CD4-positive, CD25-positive, alpha-beta regulatory T cell (primary cell): ENCODE measurements around the gene TK2. TPM values are rescaled to one million over a fixed set of nuclear protein-coding genes. Genes with fewer than 3 reads are reported as not detected.

Experiments used
- ATAC-seq, 2 donors: fragments of 150-1000 bp; cut with Tn5 transposase; one replicate each; pipeline ENCODE4 v1.10.0; 2021; ENCODE audit warnings: low read depth in 2 of 2, moderate number of reproducible peaks in 2 of 2, moderate library complexity in 1 of 2
- DNase-seq, 3 donors: peaks; one replicate each; pipeline versions ENCODE4 v3.0.0 to v3.0.0-alpha.2; 2012 to 2022; ENCODE audit warnings: mixed read lengths in 1 of 3
- H3K27ac ChIP-seq: one replicate; pipeline ENCODE4 v1.7.0; 2013; ENCODE audit warnings: mild to moderate bottlenecking, low read length; ENCODE audit not compliant: insufficient read depth, poor library complexity, severe bottlenecking
- H3K27me3 ChIP-seq: one replicate; pipeline ENCODE4 v1.7.0; 2013; ENCODE audit warnings: low read length; ENCODE audit not compliant: control insufficient read depth, insufficient read depth
- H3K36me3 ChIP-seq: one replicate; pipeline ENCODE4 v1.7.0; 2013; ENCODE audit warnings: mild to moderate bottlenecking, low read length, moderate library complexity; ENCODE audit not compliant: control insufficient read depth, insufficient read depth
- H3K4me1 ChIP-seq: 2 replicates; pipeline ENCODE4 v1.7.0; 2013; ENCODE audit warnings: mild to moderate bottlenecking, low read length; ENCODE audit not compliant: insufficient read depth, control insufficient read depth, poor library complexity, severe bottlenecking
- H3K4me3 ChIP-seq: one replicate; pipeline ENCODE4 v1.7.0; 2013; ENCODE audit warnings: low read depth, mild to moderate bottlenecking, low read length, moderate library complexity
- H3K9me3 ChIP-seq, 2 experiments: 1 replicate in 1 of 2; 2 replicates in 1 of 2; pipeline ENCODE4 v1.7.0; 2013; ENCODE audit warnings: low read length in 2 of 2, mild to moderate bottlenecking in 1 of 2, moderate library complexity in 1 of 2; ENCODE audit not compliant: control insufficient read depth in 2 of 2
- H3K27ac Mint-ChIP-seq, 3 donors: one replicate each; pipeline ENCODE4 v1.8.0; 2020 to 2022; ENCODE audit warnings: mild to moderate bottlenecking in 3 of 3, mixed read lengths in 3 of 3, moderate library complexity in 2 of 3
- H3K27me3 Mint-ChIP-seq: one replicate; pipeline ENCODE4 v1.8.0; 2022; ENCODE audit warnings: mild to moderate bottlenecking, mixed read lengths
- H3K36me3 Mint-ChIP-seq: one replicate; pipeline ENCODE4 v1.8.0; 2020; ENCODE audit warnings: mixed read lengths
- H3K4me1 Mint-ChIP-seq, 4 donors: one replicate each; pipeline ENCODE4 v1.8.0; 2020 to 2022; ENCODE audit warnings: mixed read lengths in 4 of 4, mild to moderate bottlenecking in 1 of 4
- H3K4me3 Mint-ChIP-seq, 4 donors: one replicate each; pipeline ENCODE4 v1.8.0; 2020 to 2022; ENCODE audit warnings: mild to moderate bottlenecking in 4 of 4, mixed read lengths in 4 of 4, moderate library complexity in 3 of 4
- H3K9me3 Mint-ChIP-seq, 7 donors: one replicate each; pipeline ENCODE4 v1.8.0; 2020 to 2022; ENCODE audit warnings: mixed read lengths in 7 of 7, mild to moderate bottlenecking in 3 of 7, moderate library complexity in 2 of 7
- polyA plus RNA-seq, 4 donors: library from polyadenylated mRNA; unstranded; fragments of 300-500 nt; fragmentation: Illumina TruSeq; gene quantifications; one replicate each; pipeline ENCODE4 v1.2.3, GENCODE V29; 2021
- total RNA-seq: library from RNA; stranded (reverse); gene quantifications from one replicate; pipeline ENCODE4 v1.2.3, GENCODE V29; 2022

Gene TK2
- total and polyA plus RNA-seq, 5 donors from 2014 or later: 5.1 to 8.8 (median 8.2) TPM

DNA sequence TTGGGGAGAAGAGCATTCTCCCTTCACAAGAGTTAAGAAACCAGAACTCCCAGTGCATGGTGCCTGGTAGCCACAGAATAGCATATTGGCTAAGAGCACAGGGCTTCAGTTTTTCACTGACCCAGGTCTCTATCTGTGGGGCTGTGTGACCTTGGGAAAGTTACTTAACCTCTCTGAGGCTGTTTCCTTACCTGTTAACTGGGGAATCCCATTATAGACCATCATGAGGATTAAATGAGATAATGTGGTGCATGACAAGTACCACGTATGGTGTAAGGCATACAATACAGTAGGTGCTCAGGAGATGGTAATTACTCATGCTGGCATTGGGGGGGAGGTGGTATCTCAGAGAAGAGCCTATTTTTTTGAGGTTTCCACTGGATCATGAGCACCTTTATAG, 89.2 kb downstream of the TK2 start:
- Histone ChIP-seq H3K27ac (no peak overlapping the region), H3K36me3 (no peaks in the 10 kb centered on the region), H3K4me1 (no peaks in the 10 kb centered on the region), H3K27me3 (peaks cover 11% of the 10 kb centered on the region), H3K9me3 (no peaks in the 10 kb centered on the region), H3K4me3 (no peak overlapping the region)
- Mint-ChIP-seq H3K36me3 (no peaks in the 10 kb centered on the region), H3K27me3 (peaks cover 30% of the 10 kb centered on the region), H3K4me1 (peaks cover 0 to 2% (median 0%) of the 10 kb centered on the region in 4 donors), H3K4me3 (no peak overlapping the region), H3K9me3 (peaks cover 0 to 2% (median 0%) of the 10 kb centered on the region in 7 donors), H3K27ac (no peak overlapping the region)
- no peak for DNase-seq
- no peak for ATAC-seq

DNA sequence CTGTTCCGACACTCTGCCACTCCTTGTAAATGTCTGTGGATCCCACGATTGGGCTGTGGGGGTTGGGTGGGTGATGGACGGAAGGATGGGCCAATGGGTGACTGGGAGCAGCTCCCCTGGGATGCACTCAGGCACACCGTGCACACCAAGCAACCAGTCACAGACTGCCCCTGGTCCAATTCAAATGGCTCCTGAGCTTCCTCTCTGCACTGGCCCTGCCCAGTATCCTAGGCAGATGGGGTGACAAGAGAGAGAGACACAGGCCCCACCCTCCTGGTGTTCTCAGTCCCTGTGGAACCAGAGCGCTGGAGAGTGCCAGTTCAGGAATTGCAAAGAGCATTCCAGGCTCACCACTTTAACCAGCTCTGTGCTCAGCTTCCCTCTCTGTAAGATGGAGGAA, 90.0 kb downstream of the TK2 start:
- peaks cover 0 to 4% (median under 1%) of the 10 kb centered on the region in 4 donors for H3K4me1 Mint-ChIP-seq
- Histone ChIP-seq H3K4me3 (no peak overlapping the region), H3K9me3 (no peaks in the 10 kb centered on the region), H3K36me3 (no peaks in the 10 kb centered on the region), H3K4me1 (no peaks in the 10 kb centered on the region), H3K27ac (no peak overlapping the region), H3K27me3 (peaks cover 11% of the 10 kb centered on the region)
- H3K9me3 Mint-ChIP-seq: peaks cover 0 to 2% (median 0%) of the 10 kb centered on the region in 7 donors
- H3K4me3 Mint-ChIP-seq: no peak overlapping the region
- no peak for DNase-seq
- ATAC-seq: no peak
- H3K36me3 Mint-ChIP-seq: no peaks in the 10 kb centered on the region
- H3K27ac Mint-ChIP-seq: no peak overlapping the region
- peaks cover 24% of the 10 kb centered on the region for H3K27me3 Mint-ChIP-seq

DNA sequence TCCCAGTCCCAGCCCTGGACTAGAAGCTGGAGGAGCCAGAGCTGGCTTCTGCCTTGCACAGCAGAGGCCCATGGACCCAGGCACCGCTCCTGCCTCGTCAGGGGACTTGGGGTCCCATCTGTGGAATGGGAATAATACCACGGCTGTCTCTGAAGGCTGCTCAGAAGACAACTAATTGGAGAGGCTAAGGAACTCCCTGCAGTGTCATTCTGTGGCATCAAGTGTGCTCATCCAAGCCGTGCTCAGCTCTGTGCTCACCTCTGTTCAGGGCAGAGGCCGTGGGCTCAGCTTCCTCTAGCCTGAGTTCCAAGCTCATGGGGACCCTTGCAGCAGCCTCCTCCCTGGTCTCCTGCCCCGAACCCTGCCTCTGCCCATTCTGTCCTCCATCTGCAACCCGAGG, 91.1 kb downstream of the TK2 start:
- H3K4me1 ChIP-seq: peaks cover 3% of the 10 kb centered on the region
- H3K4me3 Mint-ChIP-seq: no peak overlapping the region
- ATAC-seq (no peak), DNase-seq (no peak)
- no peaks in the 10 kb centered on the region for H3K9me3 ChIP-seq
- peaks cover 10% of the 10 kb centered on the region for H3K27me3 ChIP-seq
- peaks cover 0 to 2% (median 0%) of the 10 kb centered on the region in 7 donors for H3K9me3 Mint-ChIP-seq
- no peak overlapping the region for H3K4me3 ChIP-seq
- no peaks in the 10 kb centered on the region for H3K36me3 ChIP-seq
- H3K27me3 Mint-ChIP-seq: peaks cover 21% of the 10 kb centered on the region
- no peak overlapping the region for H3K27ac Mint-ChIP-seq
- H3K36me3 Mint-ChIP-seq: no peaks in the 10 kb centered on the region
- no peak overlapping the region for H3K27ac ChIP-seq
- H3K4me1 Mint-ChIP-seq: peaks cover 0 to 10% (median 2%) of the 10 kb centered on the region in 4 donors

DNA sequence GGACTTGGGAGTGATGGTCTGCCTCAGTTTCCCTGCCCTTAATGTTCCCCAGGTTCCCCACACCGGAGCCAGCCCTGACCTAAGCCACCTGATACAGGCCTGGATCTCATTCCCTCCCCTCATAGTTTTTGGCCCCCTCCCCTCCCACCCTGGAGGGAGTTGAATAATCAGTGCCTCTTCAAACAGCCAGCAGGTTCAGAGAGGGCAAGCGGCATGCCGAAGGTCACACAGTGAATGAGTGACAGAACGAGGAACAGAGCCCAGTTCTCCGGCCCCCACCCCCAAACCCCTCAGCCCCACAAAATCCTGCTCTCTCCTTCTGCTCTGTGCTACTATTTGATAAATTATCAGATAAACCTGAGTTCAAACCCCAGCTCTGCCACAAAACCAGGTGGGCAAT, 91.6 kb downstream of the TK2 start:
- Mint-ChIP-seq H3K4me1 (peaks cover 0 to 10% (median 2%) of the 10 kb centered on the region in 4 donors), H3K27ac (no peak overlapping the region), H3K4me3 (no peak overlapping the region), H3K36me3 (no peaks in the 10 kb centered on the region), H3K9me3 (peaks cover 0 to 2% (median 0%) of the 10 kb centered on the region in 7 donors), H3K27me3 (peaks cover 21% of the 10 kb centered on the region)
- peaks cover 6% of the 10 kb centered on the region for H3K27me3 ChIP-seq
- no peak overlapping the region for H3K4me3 ChIP-seq
- H3K36me3 ChIP-seq: no peaks in the 10 kb centered on the region
- peaks cover 3% of the 10 kb centered on the region for H3K4me1 ChIP-seq
- no peaks in the 10 kb centered on the region for H3K9me3 ChIP-seq
- no peak for DNase-seq
- ATAC-seq: no peak
- no peak overlapping the region for H3K27ac ChIP-seq

Other genes starting within 250 kb of the TK2 start
- gene CDH5, start 183.4 kb downstream of the TK2 start, total RNA-seq: not detected
- gene CDH5, start 183.4 kb downstream of the TK2 start, polyA plus RNA-seq: not detected
- not detected for gene BEAN1, start 122.8 kb downstream of the TK2 start, total RNA-seq
- under 1 TPM in 2 of 4 donors, not detected in 2; 0.07 to 0.17 TPM for gene BEAN1, start 122.8 kb downstream of the TK2 start, polyA plus RNA-seq
- gene CKLF, start 2.5 kb upstream of the TK2 start, total RNA-seq: 48.2 TPM
- 100 to 1,000 TPM; 157 to 242 (median 168) TPM for gene CKLF, start 2.5 kb upstream of the TK2 start, polyA plus RNA-seq
- gene CMTM1, start 16.3 kb upstream of the TK2 start, total RNA-seq: 3.2 TPM
- gene CMTM1, start 16.3 kb upstream of the TK2 start, polyA plus RNA-seq: 1 to 10 TPM in 2 of 4 donors, under 1 TPM in 2; 0.26 to 1.7 (median 0.96) TPM
- 0.49 TPM for gene CMTM2, start 29.3 kb upstream of the TK2 start, total RNA-seq
- gene CMTM2, start 29.3 kb upstream of the TK2 start, polyA plus RNA-seq: not detected
- gene CMTM3, start 54.6 kb upstream of the TK2 start, total RNA-seq: 83.1 TPM
- 100 to 1,000 TPM in 3 of 4 donors, 10 to 100 TPM in 1; 98.6 to 127 (median 124) TPM for gene CMTM3, start 54.6 kb upstream of the TK2 start, polyA plus RNA-seq
- 0.64 TPM for gene CMTM4, start 146.6 kb upstream of the TK2 start, total RNA-seq
- under 1 TPM; 0.10 to 0.20 (median 0.15) TPM for gene CMTM4, start 146.6 kb upstream of the TK2 start, polyA plus RNA-seq
- gene DYNC1LI2, start 201.5 kb upstream of the TK2 start, total RNA-seq: 91.9 TPM
- 10 to 100 TPM; 22.4 to 30.6 (median 24.4) TPM for gene DYNC1LI2, start 201.5 kb upstream of the TK2 start, polyA plus RNA-seq